ENCODE results near the gene PPP4R4.

Gene PPP4R4

DNA sequence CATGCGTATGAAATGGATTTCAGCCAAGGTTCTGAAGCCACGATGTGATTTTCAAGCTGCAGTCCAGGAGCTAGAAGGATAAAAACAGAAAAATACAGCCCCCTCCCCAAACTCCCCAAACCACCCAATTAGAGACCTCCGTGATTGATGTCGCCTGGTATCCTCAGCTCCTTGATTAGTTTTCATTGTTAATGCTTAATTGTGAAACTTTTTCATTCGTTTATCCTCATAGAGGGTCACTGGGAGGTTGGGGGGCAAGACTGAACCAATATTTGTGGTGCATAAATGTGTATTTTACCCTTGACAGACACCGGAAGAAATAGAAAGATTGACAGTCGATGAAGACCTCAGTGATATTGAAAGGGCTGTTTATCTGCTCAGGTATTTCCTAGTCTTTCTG, 1.6 kb downstream of the PPP4R4 start:
- H3K27me3 ChIP-seq (ENCODE audit: control insufficient read depth in 2 of 2, insufficient read depth in 2 of 2, low read length in 2 of 2), result peaks cover 36 to 46% of the 10 kb centered on the region in 2 donors
- peaks cover 0 to 2% of the 10 kb centered on the region in 2 donors for H3K4me1 ChIP-seq (ENCODE audit: control insufficient read depth in 2 of 2, insufficient read depth in 2 of 2, low read length in 2 of 2)
- no peak overlapping the region for H3K4me3 ChIP-seq (ENCODE audit: low read length in 2 of 2)

DNA sequence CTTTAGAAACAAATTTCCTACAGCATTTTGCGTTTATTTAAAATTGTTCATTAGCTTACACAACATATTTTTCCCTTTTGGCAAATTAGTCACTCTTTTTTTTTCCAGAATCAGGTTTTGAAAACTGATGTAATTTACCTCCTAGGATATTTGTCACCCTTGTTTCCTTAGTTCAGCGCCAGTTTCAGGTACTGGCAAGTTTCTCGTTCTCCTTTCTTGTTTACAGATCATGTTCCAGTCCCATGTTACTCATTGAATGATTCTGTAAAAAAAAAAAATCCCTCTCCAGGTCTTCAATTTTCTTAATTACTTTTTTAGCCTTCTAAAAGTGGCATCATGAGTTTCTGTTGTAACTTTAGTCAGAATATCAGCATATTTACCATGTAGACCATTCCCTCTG, 2.7 kb downstream of the PPP4R4 start:
- H3K4me3 ChIP-seq (ENCODE audit: low read length in 2 of 2), result no peak overlapping the region
- no peaks in the 10 kb centered on the region for H3K9me3 ChIP-seq (ENCODE audit: control insufficient read depth in 2 of 2, low read length in 2 of 2)
- peaks cover 0 to 2% of the 10 kb centered on the region in 2 donors for H3K4me1 ChIP-seq (ENCODE audit: control insufficient read depth in 2 of 2, insufficient read depth in 2 of 2, low read length in 2 of 2)
- no peak overlapping the region for H3K9ac ChIP-seq (ENCODE audit: low read depth in 1 of 2, low read length in 2 of 2)
- H3K36me3 ChIP-seq (ENCODE audit: control insufficient read depth in 2 of 2, insufficient read depth in 2 of 2, low read length in 2 of 2), result no peaks in the 10 kb centered on the region
- no peak overlapping the region for H3K27ac ChIP-seq (ENCODE audit: low read depth in 2 of 2, low read length in 2 of 2)
- H3K27me3 ChIP-seq (ENCODE audit: control insufficient read depth in 2 of 2, insufficient read depth in 2 of 2, low read length in 2 of 2), result peaks cover 30 to 46% of the 10 kb centered on the region in 2 donors

More for the DNA sequence above, 1.6 kb downstream of the PPP4R4 start:
- no peak overlapping the region for H3K27ac ChIP-seq (ENCODE audit: low read depth in 2 of 2, low read length in 2 of 2)
- H3K36me3 ChIP-seq (ENCODE audit: control insufficient read depth in 2 of 2, insufficient read depth in 2 of 2, low read length in 2 of 2), result no peaks in the 10 kb centered on the region
- H3K9me3 ChIP-seq (ENCODE audit: control insufficient read depth in 2 of 2, low read length in 2 of 2), result no peaks in the 10 kb centered on the region
- H3K9ac ChIP-seq (ENCODE audit: low read depth in 1 of 2, low read length in 2 of 2), result no peak overlapping the region

DNA sequence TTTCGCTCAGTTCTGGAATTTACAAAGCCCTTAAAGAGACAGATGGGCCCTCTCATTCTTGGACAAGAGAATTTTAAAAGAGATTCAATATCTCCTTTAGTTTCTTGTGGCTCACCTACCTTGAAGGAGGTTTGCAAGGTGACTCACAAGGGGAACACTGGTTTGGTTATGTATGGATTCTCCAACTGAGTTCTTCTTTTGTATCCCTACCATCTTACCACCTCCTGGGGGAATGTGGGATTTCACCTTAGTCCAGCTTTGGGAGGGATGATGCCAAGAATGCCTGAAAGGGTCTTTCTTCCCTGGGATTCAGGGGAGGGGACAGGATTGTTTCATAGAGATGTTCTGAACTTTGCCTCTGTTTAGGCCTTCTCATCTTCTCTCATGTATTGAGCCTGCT, 3.7 kb downstream of the PPP4R4 start:
- no peak overlapping the region for H3K27ac ChIP-seq (ENCODE audit: low read depth in 2 of 2, low read length in 2 of 2)
- H3K4me1 ChIP-seq (ENCODE audit: control insufficient read depth in 2 of 2, insufficient read depth in 2 of 2, low read length in 2 of 2), result peaks cover 0 to 2% of the 10 kb centered on the region in 2 donors
- peaks cover 25 to 39% of the 10 kb centered on the region in 2 donors for H3K27me3 ChIP-seq (ENCODE audit: control insufficient read depth in 2 of 2, insufficient read depth in 2 of 2, low read length in 2 of 2)
- H3K4me3 ChIP-seq (ENCODE audit: low read length in 2 of 2), result no peak overlapping the region
- no peaks in the 10 kb centered on the region for H3K36me3 ChIP-seq (ENCODE audit: control insufficient read depth in 2 of 2, insufficient read depth in 2 of 2, low read length in 2 of 2)
- no peak overlapping the region for H3K9ac ChIP-seq (ENCODE audit: low read depth in 1 of 2, low read length in 2 of 2)
- H3K9me3 ChIP-seq (ENCODE audit: control insufficient read depth in 2 of 2, low read length in 2 of 2), result no peaks in the 10 kb centered on the region

DNA sequence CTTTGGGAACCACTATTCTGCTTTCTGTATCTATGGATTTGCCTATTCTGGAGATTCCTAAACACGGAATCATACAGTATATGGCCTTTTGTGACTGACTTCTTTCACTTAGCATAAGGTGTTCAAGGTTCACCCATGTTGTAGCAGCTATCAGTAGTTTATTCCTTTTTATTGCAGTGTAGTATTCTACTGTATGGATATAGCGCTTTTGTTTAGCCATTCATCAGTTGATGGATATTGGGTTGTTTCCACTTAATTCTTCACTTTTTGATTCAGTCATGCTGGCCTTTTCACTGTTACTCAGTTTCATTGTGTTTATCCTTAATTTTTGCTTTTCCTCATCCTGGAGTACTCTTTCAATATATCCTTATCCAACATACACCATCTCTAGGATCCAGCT, 5.1 kb downstream of the PPP4R4 start:
- H3K9ac ChIP-seq (ENCODE audit: low read depth in 1 of 2, low read length in 2 of 2), result no peak overlapping the region
- no peaks in the 10 kb centered on the region for H3K9me3 ChIP-seq (ENCODE audit: control insufficient read depth in 2 of 2, low read length in 2 of 2)
- H3K36me3 ChIP-seq (ENCODE audit: control insufficient read depth in 2 of 2, insufficient read depth in 2 of 2, low read length in 2 of 2), result no peaks in the 10 kb centered on the region
- peaks cover 25 to 35% of the 10 kb centered on the region in 2 donors for H3K27me3 ChIP-seq (ENCODE audit: control insufficient read depth in 2 of 2, insufficient read depth in 2 of 2, low read length in 2 of 2)
- H3K4me1 ChIP-seq (ENCODE audit: control insufficient read depth in 2 of 2, insufficient read depth in 2 of 2, low read length in 2 of 2), result no peaks in the 10 kb centered on the region
- no peak overlapping the region for H3K4me3 ChIP-seq (ENCODE audit: low read length in 2 of 2)
- H3K27ac ChIP-seq (ENCODE audit: low read depth in 2 of 2, low read length in 2 of 2), result no peak overlapping the region

DNA sequence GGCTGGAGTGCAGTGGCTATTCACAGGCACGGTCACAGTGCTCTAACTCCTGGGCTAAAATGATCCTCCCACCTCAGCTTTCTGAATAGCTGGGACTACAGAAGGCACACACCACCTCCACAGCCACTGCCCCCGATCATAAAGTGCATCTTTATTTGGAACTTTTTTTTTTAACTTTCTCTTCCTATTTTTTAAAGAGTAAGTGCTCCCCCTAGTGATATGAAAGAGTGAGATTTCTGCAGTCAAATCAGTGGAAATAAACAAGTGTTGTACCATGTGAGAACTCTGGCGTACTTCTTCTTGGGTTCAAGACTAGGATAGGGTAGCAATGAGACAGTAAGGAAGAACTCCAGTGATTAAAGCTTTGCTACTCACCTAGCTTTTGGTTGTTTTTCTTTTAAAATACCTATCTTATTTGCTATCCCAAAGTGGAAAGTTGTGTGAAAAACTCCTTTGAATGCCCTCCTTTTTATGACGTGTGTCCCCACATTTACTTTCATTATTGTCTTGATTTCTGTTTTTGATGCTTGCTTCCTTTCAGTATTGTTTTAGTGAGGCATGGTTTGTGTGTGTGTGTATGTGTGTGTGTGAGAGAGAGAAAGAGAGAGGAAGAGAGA, 6.6 kb downstream of the PPP4R4 start:
- no peaks in the 10 kb centered on the region for H3K9me3 ChIP-seq (ENCODE audit: control insufficient read depth in 2 of 2, low read length in 2 of 2)
- H3K4me3 ChIP-seq (ENCODE audit: low read length in 2 of 2), result no peak overlapping the region

DNA sequence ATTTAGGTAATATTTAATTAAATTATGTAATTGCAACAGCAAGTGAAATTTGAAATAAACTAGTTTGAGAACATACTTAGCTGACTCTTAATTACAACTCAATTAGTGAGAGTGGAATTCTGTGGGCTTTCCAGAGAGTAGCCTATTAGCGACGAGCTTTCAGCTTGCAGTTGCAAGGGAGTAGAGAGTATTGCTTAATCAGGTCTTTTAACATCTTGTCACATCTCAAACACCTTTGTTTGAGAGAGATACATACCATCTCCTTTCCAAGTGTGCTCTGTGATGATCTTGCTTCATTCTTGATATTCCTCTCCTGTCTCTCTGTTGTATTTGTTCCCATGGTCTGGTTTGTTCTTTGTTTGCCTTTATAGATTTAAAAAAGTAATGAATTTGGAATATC, 7.7 kb downstream of the PPP4R4 start:
- Histone ChIP-seq H3K27ac (ENCODE audit: low read depth in 2 of 2, low read length in 2 of 2) (no peak overlapping the region), H3K4me3 (ENCODE audit: low read length in 2 of 2) (no peak overlapping the region), H3K4me1 (ENCODE audit: control insufficient read depth in 2 of 2, insufficient read depth in 2 of 2, low read length in 2 of 2) (no peaks in the 10 kb centered on the region), H3K27me3 (ENCODE audit: control insufficient read depth in 2 of 2, insufficient read depth in 2 of 2, low read length in 2 of 2) (peaks cover 7 to 18% of the 10 kb centered on the region in 2 donors), H3K36me3 (ENCODE audit: control insufficient read depth in 2 of 2, insufficient read depth in 2 of 2, low read length in 2 of 2) (no peaks in the 10 kb centered on the region), H3K9me3 (ENCODE audit: control insufficient read depth in 2 of 2, low read length in 2 of 2) (no peaks in the 10 kb centered on the region), H3K9ac (ENCODE audit: low read depth in 1 of 2, low read length in 2 of 2) (no peak overlapping the region)

More for the DNA sequence above, 6.6 kb downstream of the PPP4R4 start:
- Histone ChIP-seq H3K36me3 (ENCODE audit: control insufficient read depth in 2 of 2, insufficient read depth in 2 of 2, low read length in 2 of 2) (no peaks in the 10 kb centered on the region), H3K4me1 (ENCODE audit: control insufficient read depth in 2 of 2, insufficient read depth in 2 of 2, low read length in 2 of 2) (no peaks in the 10 kb centered on the region), H3K9ac (ENCODE audit: low read depth in 1 of 2, low read length in 2 of 2) (no peak overlapping the region), H3K27me3 (ENCODE audit: control insufficient read depth in 2 of 2, insufficient read depth in 2 of 2, low read length in 2 of 2) (peaks cover 18 to 27% of the 10 kb centered on the region in 2 donors), H3K27ac (ENCODE audit: low read depth in 2 of 2, low read length in 2 of 2) (no peak overlapping the region)

DNA sequence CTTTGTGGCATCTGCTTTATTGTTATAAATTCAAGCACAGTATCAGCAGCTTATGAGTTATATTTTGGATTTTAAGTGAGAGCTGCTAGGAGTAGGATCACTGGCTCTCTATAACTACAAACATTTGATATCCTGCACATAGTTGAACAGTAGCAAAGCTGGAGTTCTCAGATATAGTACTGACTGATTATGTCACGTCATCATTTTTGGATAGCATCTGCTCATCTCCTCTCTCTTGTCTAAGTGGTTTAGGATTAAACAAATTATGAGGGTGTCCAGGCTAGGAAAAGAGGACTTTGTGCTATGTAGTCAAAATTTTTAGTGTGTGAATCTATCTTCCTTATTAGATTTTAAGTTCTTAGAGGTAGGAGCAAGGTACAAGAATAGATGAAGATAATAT, 18.4 kb downstream of the PPP4R4 start:
- no peaks in the 10 kb centered on the region for H3K36me3 ChIP-seq (ENCODE audit: control insufficient read depth in 2 of 2, insufficient read depth in 2 of 2, low read length in 2 of 2)
- H3K27me3 ChIP-seq (ENCODE audit: control insufficient read depth in 2 of 2, insufficient read depth in 2 of 2, low read length in 2 of 2), result peaks cover 0 to 2% of the 10 kb centered on the region in 2 donors
- H3K4me1 ChIP-seq (ENCODE audit: control insufficient read depth in 2 of 2, insufficient read depth in 2 of 2, low read length in 2 of 2), result no peaks in the 10 kb centered on the region
- no peaks in the 10 kb centered on the region for H3K9me3 ChIP-seq (ENCODE audit: control insufficient read depth in 2 of 2, low read length in 2 of 2)
- H3K4me3 ChIP-seq (ENCODE audit: low read length in 2 of 2), result no peak overlapping the region
- H3K9ac ChIP-seq (ENCODE audit: low read depth in 1 of 2, low read length in 2 of 2), result no peak overlapping the region
- H3K27ac ChIP-seq (ENCODE audit: low read depth in 2 of 2, low read length in 2 of 2), result no peak overlapping the region

DNA sequence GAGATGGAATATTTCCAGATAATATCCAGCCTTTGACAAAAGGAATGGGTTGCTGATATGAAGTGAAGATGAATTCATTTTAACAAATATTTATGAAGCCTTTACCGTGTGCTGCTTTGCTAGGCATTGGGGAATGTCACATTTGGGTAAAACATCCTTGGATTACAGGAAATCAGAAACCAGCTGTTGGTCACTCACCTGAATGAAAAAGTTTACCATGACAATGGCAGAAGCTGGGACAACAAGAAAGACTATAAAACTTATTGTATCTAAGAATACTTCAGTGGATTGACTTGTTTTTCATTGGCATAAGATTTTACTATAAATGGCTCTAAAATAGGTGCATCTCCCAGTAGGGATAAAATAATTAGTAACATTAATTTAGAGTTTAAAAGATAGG, 19.7 kb downstream of the PPP4R4 start:
- Histone ChIP-seq H3K27me3 (ENCODE audit: control insufficient read depth in 2 of 2, insufficient read depth in 2 of 2, low read length in 2 of 2) (peaks cover 0 to 2% of the 10 kb centered on the region in 2 donors), H3K36me3 (ENCODE audit: control insufficient read depth in 2 of 2, insufficient read depth in 2 of 2, low read length in 2 of 2) (no peaks in the 10 kb centered on the region), H3K9me3 (ENCODE audit: control insufficient read depth in 2 of 2, low read length in 2 of 2) (no peaks in the 10 kb centered on the region), H3K27ac (ENCODE audit: low read depth in 2 of 2, low read length in 2 of 2) (no peak overlapping the region), H3K9ac (ENCODE audit: low read depth in 1 of 2, low read length in 2 of 2) (no peak overlapping the region), H3K4me3 (ENCODE audit: low read length in 2 of 2) (no peak overlapping the region), H3K4me1 (ENCODE audit: control insufficient read depth in 2 of 2, insufficient read depth in 2 of 2, low read length in 2 of 2) (no peaks in the 10 kb centered on the region)

DNA sequence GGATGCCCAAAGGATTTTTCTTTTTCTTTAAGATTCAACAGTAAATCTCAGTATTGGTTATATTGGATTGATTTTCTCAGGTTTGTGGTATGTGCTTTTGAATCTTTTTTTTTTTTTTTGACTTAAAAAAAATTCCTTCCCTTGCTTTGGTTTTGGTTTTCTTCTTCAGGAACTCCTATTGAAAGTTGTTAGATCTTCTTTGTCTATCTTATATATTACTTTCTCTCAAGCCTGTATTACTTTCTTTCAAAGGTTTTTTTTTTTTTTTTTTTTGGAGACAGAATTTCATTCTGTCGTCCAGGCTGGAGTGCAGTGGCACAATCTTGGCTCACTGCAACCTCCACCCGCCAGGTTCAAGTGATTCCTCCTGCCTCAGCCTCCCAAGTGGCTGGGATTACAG, 21.9 kb downstream of the PPP4R4 start:
- Histone ChIP-seq H3K4me3 (ENCODE audit: low read length in 2 of 2) (no peak overlapping the region), H3K27ac (ENCODE audit: low read depth in 2 of 2, low read length in 2 of 2) (no peak overlapping the region), H3K4me1 (ENCODE audit: control insufficient read depth in 2 of 2, insufficient read depth in 2 of 2, low read length in 2 of 2) (no peaks in the 10 kb centered on the region), H3K36me3 (ENCODE audit: control insufficient read depth in 2 of 2, insufficient read depth in 2 of 2, low read length in 2 of 2) (no peaks in the 10 kb centered on the region), H3K9me3 (ENCODE audit: control insufficient read depth in 2 of 2, low read length in 2 of 2) (no peaks in the 10 kb centered on the region), H3K27me3 (ENCODE audit: control insufficient read depth in 2 of 2, insufficient read depth in 2 of 2, low read length in 2 of 2) (no peaks in the 10 kb centered on the region), H3K9ac (ENCODE audit: low read depth in 1 of 2, low read length in 2 of 2) (no peak overlapping the region)

DNA sequence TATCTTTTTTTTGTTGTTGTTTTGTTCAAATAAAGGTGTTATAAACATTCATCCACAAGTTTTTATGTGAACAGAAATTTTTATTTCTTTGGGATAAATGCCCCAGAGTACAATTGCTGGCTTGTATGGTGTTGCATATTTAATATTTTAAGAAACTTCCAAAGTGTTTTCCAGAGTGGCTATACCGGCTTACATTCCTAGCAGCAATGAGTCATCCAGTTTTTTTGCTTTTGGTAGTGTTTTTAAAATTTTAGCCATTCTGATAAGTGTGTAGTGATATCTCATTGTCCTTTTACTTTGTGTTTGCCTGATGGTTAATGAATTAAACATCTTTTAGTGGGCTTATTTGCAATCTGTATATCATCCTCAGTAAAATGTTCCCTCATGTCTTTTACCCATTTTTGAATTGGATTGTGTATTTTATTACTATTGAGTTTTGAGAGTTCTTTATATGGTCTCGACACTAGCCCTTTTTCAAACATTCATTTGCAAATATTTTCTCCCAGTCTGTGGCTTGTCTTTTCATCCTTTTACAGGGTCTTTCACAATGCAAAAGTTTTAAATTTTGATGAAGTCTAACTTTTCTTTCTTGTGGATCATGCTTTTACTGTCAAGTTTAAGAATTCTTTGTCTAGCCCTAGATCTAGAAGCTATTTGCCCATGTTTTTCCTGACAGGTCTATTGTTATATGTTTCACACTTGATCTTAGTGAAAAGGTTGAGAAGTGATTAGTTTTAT, 29.5 kb downstream of the PPP4R4 start:
- H3K4me1 ChIP-seq (ENCODE audit: control insufficient read depth in 2 of 2, insufficient read depth in 2 of 2, low read length in 2 of 2), result no peaks in the 10 kb centered on the region
- no peak overlapping the region for H3K27ac ChIP-seq (ENCODE audit: low read depth in 2 of 2, low read length in 2 of 2)
- H3K4me3 ChIP-seq (ENCODE audit: low read length in 2 of 2), result no peak overlapping the region
- H3K9me3 ChIP-seq (ENCODE audit: control insufficient read depth in 2 of 2, low read length in 2 of 2), result no peaks in the 10 kb centered on the region
- H3K27me3 ChIP-seq (ENCODE audit: control insufficient read depth in 2 of 2, insufficient read depth in 2 of 2, low read length in 2 of 2), result no peaks in the 10 kb centered on the region
- no peaks in the 10 kb centered on the region for H3K36me3 ChIP-seq (ENCODE audit: control insufficient read depth in 2 of 2, insufficient read depth in 2 of 2, low read length in 2 of 2)
- H3K9ac ChIP-seq (ENCODE audit: low read depth in 1 of 2, low read length in 2 of 2), result no peak overlapping the region

All from mucosa of rectum (tissue), 2 donors.